Measurements from ENCODE around the gene CFAP46.

GRCh38 chr10:132865851-132866600, 76.3 kb downstream of the CFAP46 start:
- TF ChIP-seq EZH2 (IDR thresholded peaks at IDR 0.05; ENCODE audit: insufficient read depth, poor library complexity, severe bottlenecking), result no peak
- no peak for TF ChIP-seq EZH2phosphoT487 (IDR thresholded peaks at IDR 0.05; ENCODE audit: insufficient read depth, low read depth)

All from GM23248 (cell line).